ENCODE data around the gene MAPK10. TPM values are rescaled to one million over a fixed set of nuclear protein-coding genes. Genes with fewer than 3 reads are reported as not detected.

MAPK10 gene
- total RNA-seq, 1 experiment from 2014 or later, result 3.6 TPM

- no peaks in the 10 kb centered on the region for H3K27me3 Mint-ChIP-seq (ENCODE audit: unreplicated experiment)
- no peak overlapping the region for H3K27ac Mint-ChIP-seq (ENCODE audit: unreplicated experiment)
- no peak overlapping the region for H3K4me3 Mint-ChIP-seq (ENCODE audit: low read depth, unreplicated experiment)
- H3K36me3 Mint-ChIP-seq (ENCODE audit: insufficient read depth, unreplicated experiment), result no peaks in the 10 kb centered on the region
- no peak for TF ChIP-seq CTCF (IDR thresholded peaks at IDR 0.05; ENCODE audit: unreplicated experiment)
- H3K4me1 Mint-ChIP-seq (ENCODE audit: low read depth, unreplicated experiment), result no peaks in the 10 kb centered on the region
- CTCF ChIA-PET, result no interaction called here
- intact Hi-C loops (cut with micrococcal nuclease; ENCODE audit: unreplicated experiment), result no loop called here
- DNase-seq, result no peak
- H3K9me3 Mint-ChIP-seq (ENCODE audit: low read depth, unreplicated experiment), result no peaks in the 10 kb centered on the region
- no TSS peak for BruUV-seq (replicated peaks)
Observed at GRCh38 chr4:86261636-86262035, 98.2 kb downstream of the MAPK10 start.

- CTCF ChIA-PET, result no interaction called here
- Mint-ChIP-seq H3K27ac (ENCODE audit: unreplicated experiment) (no peak overlapping the region), H3K4me1 (ENCODE audit: low read depth, unreplicated experiment) (no peaks in the 10 kb centered on the region), H3K9me3 (ENCODE audit: low read depth, unreplicated experiment) (no peaks in the 10 kb centered on the region), H3K27me3 (ENCODE audit: unreplicated experiment) (no peaks in the 10 kb centered on the region), H3K4me3 (ENCODE audit: low read depth, unreplicated experiment) (no peak overlapping the region), H3K36me3 (ENCODE audit: insufficient read depth, unreplicated experiment) (no peaks in the 10 kb centered on the region)
- TF ChIP-seq CTCF (IDR thresholded peaks at IDR 0.05; ENCODE audit: unreplicated experiment), result no peak
- intact Hi-C loops (cut with micrococcal nuclease; ENCODE audit: unreplicated experiment), result no loop called here
- DNase-seq, result no peak
- no TSS peak for BruUV-seq (replicated peaks)
Observed at GRCh38 chr4:86256086-86256485, 103.8 kb downstream of the MAPK10 start.

- no peaks in the 10 kb centered on the region for H3K4me1 Mint-ChIP-seq (ENCODE audit: low read depth, unreplicated experiment)
- CTCF ChIA-PET, result interaction anchor here (0.6 kb wide), 1 partner anchor 219 kb away, joined by 3 read pairs; no protein-coding TSS in a partner anchor
- no TSS peak for BruUV-seq (replicated peaks)
Observed at GRCh38 chr4:86250619-86251018, 109.2 kb downstream of the MAPK10 start.

GRCh38 chr4:86250006-86250405 is 109.8 kb downstream of the MAPK10 start:
- no peaks in the 10 kb centered on the region for H3K36me3 Mint-ChIP-seq (ENCODE audit: insufficient read depth, unreplicated experiment)
- no peaks in the 10 kb centered on the region for H3K4me1 Mint-ChIP-seq (ENCODE audit: low read depth, unreplicated experiment)
- H3K27me3 Mint-ChIP-seq (ENCODE audit: unreplicated experiment), result no peaks in the 10 kb centered on the region
- no peak for TF ChIP-seq CTCF (IDR thresholded peaks at IDR 0.05; ENCODE audit: unreplicated experiment)
- H3K27ac Mint-ChIP-seq (ENCODE audit: unreplicated experiment), result no peak overlapping the region
- BruUV-seq (replicated peaks), result no TSS peak
- H3K9me3 Mint-ChIP-seq (ENCODE audit: low read depth, unreplicated experiment), result no peaks in the 10 kb centered on the region
- intact Hi-C loops (cut with micrococcal nuclease; ENCODE audit: unreplicated experiment), result no loop called here
- no peak overlapping the region for H3K4me3 Mint-ChIP-seq (ENCODE audit: low read depth, unreplicated experiment)
- CTCF ChIA-PET, result interaction anchor here (0.6 kb wide), 1 partner anchor 218 kb away, joined by 3 read pairs; no protein-coding TSS in a partner anchor
- no peak for DNase-seq

More at GRCh38 chr4:86250619-86251018, 109.2 kb downstream of the MAPK10 start:
- H3K36me3 Mint-ChIP-seq (ENCODE audit: insufficient read depth, unreplicated experiment), result no peaks in the 10 kb centered on the region
- no peak overlapping the region for H3K4me3 Mint-ChIP-seq (ENCODE audit: low read depth, unreplicated experiment)
- no peak overlapping the region for H3K27ac Mint-ChIP-seq (ENCODE audit: unreplicated experiment)
- intact Hi-C loops (cut with micrococcal nuclease; ENCODE audit: unreplicated experiment), result no loop called here
- DNase-seq, result no peak
- no peaks in the 10 kb centered on the region for H3K9me3 Mint-ChIP-seq (ENCODE audit: low read depth, unreplicated experiment)
- TF ChIP-seq CTCF (IDR thresholded peaks at IDR 0.05; ENCODE audit: unreplicated experiment), result no peak
- H3K27me3 Mint-ChIP-seq (ENCODE audit: unreplicated experiment), result no peaks in the 10 kb centered on the region

Measured in Calu3 (cell line).